DMS114 treated with DMSO at 0.1 percent for 48 hours (cell line): ENCODE data around the gene MNT.

ENCODE experiments used
- DNase-seq: peaks from one replicate; lab custom pipeline; 2025; ENCODE audit not compliant: unreplicated experiment; lab: John Stamatoyannopoulos, UW

The MNT gene

GRCh38 chr17:2364763-2365116, 36.1 kb downstream of the MNT start:
- DNase-seq, result no peak

- no peak for DNase-seq
These were observed 36.8 kb downstream of the MNT start for GRCh38 chr17:2363851-2364762.

GRCh38 chr17:2363318-2363717, 37.5 kb downstream of the MNT start:
- DNase-seq, result no peak

GRCh38 chr17:2362881-2363280, 38.0 kb downstream of the MNT start:
- no peak for DNase-seq

GRCh38 chr17:2362416-2362815, 38.4 kb downstream of the MNT start:
- DNase-seq, result no peak

GRCh38 chr17:2362016-2362415, 38.8 kb downstream of the MNT start:
- no peak for DNase-seq

GRCh38 chr17:2361010-2361760, 39.7 kb downstream of the MNT start:
- DNase-seq, result no peak

- no peak for DNase-seq
These were observed 42.9 kb downstream of the MNT start for GRCh38 chr17:2357931-2358434.

- DNase-seq, result no peak
These were observed 43.6 kb downstream of the MNT start for GRCh38 chr17:2357237-2357636.

- no peak for DNase-seq
These were observed 46.5 kb downstream of the MNT start for GRCh38 chr17:2354311-2354710.

- no peak for DNase-seq
These were observed 49.6 kb downstream of the MNT start for GRCh38 chr17:2351269-2351668.

GRCh38 chr17:2347805-2348685, 52.8 kb downstream of the MNT start:
- no peak for DNase-seq

GRCh38 chr17:2346475-2346874, 54.4 kb downstream of the MNT start:
- DNase-seq, result no peak

- DNase-seq, result no peak
These were observed 56.3 kb downstream of the MNT start for GRCh38 chr17:2344528-2344927.

GRCh38 chr17:2343421-2343820, 57.4 kb downstream of the MNT start:
- no peak for DNase-seq

GRCh38 chr17:2338315-2338657, 62.6 kb downstream of the MNT start:
- no peak for DNase-seq

- no peak for DNase-seq
These were observed 63.1 kb downstream of the MNT start for GRCh38 chr17:2337544-2338314.

- peak; percentile 38 for DNase-seq
These were observed 63.9 kb downstream of the MNT start, which contains the start of gene SGSM2 for GRCh38 chr17:2336852-2337543. Gene SGSM2, plus strand, starts transcription at chr17:2337501. Its CDS starts 188 bp downstream, at chr17:2337689.

GRCh38 chr17:2336215-2336851, 64.5 kb downstream of the MNT start, which contains the start of gene TSR1:
Gene TSR1, minus strand, starts transcription at chr17:2336457. Its CDS starts 30 bp downstream, at chr17:2336427.
- DNase-seq, result peak; percentile 75
